ENCODE measurements around the gene TTLL13.
"Not testable (repeated sequence)": the region's sequence is repeated elsewhere in the genome, so short reads cannot be mapped to it uniquely, and the experiment has no call there.

Gene TTLL13

DNA sequence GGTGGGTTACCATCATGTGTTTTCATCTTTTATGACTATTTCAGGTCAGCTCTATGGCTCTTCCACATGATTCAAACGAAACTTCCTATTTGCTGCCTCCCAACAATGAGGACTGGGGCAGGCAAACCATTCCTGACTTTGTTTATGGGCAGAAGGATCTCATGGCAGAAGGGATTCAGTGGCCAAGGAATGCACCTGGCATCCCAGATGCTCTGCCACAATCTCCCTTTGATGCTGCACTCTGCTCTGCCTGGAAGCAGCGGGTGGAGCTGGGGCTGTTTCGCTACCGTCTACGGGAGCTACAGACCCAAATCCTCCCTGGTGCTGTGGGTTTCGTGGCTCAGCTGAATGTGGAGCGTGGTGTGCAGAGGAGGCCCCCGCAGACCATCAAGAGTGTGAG, 8.5 kb upstream of the TTLL13 start:
- DNase-seq: no peak

DNA sequence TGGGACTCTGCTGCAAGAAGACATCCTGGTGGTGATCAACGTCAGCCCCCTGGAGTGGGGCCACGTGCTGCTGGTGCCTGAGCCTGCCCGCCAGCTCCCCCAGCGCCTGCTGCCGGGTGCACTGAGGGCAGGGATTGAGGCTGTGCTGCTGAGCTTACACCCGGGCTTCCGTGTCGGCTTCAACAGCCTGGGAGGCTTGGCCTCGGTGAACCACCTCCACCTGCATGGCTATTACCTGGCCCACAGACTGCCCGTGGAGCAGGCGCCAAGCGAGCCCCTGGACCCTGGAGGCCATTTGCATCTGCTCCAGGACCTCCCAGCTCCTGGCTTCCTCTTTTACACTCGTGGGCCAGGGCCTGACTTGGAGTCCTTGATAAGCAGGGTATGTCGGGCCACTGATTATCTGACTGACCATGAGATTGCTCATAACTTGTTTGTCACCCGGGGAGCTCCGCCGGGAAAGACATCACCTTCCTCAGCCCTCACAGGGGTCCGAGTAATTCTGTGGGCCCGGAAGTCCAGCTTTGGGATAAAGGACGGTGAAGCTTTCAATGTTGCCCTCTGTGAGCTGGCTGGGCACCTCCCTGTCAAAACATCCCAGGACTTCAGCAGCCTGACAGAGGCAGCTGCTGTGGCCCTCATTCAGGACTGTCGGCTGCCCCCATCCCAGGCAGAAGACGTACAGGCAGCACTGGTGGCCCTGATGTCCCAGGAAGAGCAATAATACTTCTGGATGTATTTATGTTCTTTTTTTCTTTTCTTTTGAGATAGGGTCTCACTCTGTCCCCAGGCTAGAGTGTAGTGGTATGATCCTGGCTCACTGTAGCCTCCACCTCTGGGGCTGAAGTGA, 7.8 kb upstream of the TTLL13 start:
- DNase-seq: no peak

DNA sequence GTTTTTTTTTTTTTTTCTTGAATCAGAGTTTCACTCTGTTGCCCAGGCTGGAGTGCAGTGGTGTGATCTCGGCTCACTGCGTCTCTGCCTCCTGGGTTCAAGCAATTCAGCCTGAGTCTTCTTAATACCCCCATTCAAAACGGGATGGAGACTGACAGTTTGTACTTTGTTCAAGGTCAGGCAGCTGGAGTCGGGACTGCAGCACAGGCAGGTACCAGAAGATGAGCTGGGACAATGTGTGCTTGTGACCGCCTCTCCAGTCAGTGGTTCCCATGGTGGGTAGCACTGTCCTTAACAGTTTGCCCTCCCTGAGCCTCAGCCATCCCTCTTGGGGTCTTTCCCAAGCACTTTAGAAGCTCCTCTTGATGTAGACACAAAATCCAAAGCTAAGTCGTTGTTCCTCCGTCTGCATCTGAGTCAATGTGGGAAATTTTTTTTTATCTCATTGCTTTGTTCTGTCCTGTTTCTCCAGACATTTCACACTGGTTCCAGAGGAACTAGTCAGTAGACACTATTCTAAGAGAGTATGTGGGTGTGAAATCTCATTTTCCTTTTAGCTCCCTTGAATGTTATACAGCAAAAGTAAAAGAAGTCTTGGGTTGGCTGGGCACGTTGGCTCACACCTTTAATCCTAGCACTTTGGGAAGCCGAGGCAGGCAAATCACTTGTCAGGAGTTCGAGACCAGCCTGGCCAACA, 5.3 kb upstream of the TTLL13 start:
- DNase-seq: no peak

DNA sequence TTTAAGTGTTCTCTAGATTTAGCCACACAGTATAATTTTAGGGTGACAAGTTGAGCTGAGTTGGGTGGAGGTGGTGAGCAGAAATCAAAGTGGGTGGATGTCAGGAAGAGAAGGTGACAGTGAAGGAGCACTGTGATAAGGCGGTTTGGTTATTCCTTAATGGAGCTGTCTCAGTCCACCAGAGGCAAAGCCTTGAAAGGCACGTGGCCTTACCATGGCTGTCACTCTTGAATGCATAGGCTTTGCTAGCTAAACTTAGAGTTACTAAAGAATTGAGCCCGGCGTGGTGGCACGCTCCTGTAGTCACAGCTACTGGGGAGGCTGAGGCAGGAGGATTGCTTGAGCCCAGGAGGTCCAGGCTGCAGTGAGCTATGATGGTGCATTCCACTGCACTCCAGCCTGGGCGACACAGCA, 560 bp upstream of the TTLL13 start:
- DNase-seq: no peak

DNA sequence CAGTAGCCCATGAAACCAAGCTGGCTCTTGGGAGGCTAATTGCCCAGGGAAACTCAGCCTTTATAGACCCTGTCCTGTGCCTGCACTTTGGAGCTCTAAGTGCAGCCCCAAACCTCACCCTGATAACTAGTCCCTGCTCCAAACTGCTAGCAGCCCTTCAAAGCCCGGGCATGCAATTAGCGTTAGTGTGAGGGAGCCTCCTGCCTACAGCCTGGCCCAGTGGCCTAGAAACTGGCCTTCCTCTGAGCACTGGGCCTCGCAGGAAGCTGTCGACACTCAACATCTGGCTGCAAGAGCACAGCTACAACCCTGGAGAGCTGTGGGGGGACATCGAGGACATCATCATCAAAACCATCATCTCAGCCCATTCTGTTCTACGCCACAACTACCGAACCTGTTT, 8.4 kb downstream of the TTLL13 start:
- DNase-seq: no peak

DNA sequence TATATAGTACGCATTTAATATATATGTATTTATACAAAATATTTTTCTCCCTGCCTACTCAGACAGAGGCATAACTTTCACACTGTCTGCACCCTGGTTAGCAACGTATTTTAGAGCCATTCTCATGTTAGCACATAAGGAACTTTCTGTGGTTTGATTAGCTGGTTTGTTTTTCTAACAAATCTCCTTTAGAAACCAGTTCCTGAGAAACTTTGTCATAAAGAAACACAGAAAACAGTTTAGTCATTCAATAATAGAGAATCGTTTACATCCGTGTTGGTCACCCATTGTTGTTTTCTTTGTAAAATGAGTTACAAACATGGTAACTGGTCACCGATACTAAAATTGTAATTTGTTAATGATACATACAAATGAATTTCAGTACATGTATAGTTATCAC, 10.2 kb downstream of the TTLL13 start:
- DNase-seq: no peak

DNA sequence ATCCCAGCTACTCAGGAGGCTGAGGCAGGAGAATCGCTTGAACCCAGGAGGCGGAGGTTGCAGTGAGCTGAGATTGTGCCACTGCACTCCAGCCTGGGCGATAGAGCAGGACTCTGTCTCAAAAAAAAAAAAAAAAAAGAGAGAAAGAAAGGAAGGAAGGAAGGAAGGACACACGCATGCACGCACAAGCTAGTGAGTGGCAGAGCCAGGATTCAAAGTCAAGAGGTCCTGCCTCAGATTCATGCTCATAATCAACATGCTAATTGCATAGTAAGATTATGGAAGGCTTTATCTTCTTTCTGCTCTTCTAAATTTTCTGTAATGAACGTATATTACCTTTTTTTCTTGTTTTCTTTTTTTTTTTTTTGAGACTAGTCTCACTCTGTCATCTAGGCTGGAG, 11.4 kb downstream of the TTLL13 start:
- not testable (repeated sequence) for DNase-seq

DNA sequence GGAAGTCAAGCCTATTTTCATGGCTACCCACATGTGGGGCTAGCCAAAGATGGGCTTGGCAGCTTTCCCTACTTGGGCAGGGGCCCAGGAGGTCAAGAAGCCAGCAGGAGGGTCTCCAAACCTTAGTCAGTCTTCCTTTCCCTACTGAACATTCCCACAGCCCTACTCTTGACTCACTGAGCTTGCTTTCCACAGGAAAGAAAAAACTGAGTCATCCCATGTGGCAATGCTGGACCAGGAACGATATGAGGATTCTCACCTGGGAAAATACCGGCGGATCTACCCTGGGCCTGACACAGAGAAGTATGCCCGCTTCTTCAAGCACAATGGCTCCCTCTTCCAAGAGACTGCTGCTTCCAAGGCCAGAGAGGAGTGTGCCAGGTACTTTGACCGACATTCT, 12.5 kb downstream of the TTLL13 start:
- no peak for DNase-seq

DNA sequence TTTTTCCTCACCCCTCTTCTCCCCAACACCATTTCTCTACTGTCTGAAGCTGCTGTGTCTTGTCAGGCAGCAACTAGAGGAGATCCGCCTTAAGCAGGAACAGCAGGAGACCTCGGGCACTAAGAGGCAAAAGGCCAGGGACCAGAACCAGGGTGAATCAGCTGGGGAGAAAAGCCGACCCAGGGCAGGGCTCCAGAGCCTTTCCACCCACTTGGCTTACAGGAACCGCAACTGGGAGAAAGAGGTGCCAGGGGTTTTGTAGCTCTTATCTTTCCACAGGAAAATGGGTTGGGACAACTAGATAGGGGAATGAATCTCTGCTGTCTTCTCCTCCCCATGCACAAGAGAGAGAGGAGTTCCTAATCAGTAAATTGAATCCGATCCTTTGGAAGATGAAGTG, 13.1 kb downstream of the TTLL13 start:
- DNase-seq: no peak

DNA sequence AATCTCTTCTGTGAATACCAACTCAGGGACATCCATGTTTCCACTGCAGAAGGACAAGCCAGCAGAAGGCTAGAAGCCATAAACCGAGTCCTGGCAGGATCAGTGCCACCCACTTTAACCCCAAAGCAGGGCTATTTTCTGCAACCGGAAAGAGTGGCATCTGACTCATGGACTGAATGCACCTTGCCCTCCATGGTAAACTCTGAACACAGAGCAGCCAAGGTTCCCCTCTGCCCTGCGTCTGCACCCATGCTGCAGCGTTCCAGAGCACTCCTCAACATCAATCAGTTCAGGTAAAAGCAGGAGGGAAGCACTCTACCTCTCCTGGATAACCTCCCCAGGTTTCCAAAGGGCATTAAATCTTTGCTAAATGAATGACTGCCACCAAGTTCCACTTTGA, 15.3 kb downstream of the TTLL13 start:
- DNase-seq: no peak

DNA sequence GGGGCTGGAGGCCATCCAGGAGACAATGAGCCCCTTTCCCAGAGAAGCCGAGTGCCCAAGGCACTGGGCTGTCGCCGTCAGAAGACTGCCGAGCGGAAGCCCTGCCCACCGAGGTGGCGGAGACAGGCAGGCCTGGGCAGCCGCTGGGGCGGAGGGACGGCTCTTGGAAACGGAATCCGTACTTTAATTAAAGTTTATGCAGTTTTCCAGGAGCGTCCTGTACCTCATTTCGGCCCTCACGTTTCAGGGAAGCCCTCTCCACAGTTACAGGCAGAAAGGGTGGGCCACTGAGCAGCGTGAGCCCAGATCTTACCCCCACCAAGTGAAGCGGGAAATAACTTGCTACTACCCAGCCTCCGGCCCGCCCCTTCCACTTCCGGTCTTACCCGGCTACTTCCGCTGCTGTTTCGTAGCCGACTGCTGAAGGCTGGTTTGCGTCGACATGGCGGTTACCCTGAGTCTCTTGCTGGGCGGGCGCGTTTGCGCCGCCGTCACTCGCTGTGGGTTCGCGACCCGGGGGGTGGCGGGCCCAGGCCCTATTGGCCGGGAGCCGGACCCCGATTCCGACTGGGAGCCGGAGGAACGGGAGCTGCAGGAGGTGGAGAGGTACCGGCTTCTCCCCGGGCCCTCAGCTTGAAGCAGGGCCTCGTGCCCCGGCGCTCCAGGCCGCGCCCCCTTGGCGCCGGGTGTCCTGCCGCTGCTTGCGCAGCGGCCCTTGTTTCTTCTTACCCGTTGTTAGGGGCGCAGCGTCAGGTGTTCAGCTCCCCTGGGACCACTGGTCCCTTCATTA, 16.1 kb downstream of the TTLL13 start, which contains the start of gene NGRN:
TSS of gene NGRN (plus strand) at position 402 of the 790 bp plus-strand sequence. CDS start at position 443, 41 bp downstream.
- DNase-seq: peak; percentile 82

DNA sequence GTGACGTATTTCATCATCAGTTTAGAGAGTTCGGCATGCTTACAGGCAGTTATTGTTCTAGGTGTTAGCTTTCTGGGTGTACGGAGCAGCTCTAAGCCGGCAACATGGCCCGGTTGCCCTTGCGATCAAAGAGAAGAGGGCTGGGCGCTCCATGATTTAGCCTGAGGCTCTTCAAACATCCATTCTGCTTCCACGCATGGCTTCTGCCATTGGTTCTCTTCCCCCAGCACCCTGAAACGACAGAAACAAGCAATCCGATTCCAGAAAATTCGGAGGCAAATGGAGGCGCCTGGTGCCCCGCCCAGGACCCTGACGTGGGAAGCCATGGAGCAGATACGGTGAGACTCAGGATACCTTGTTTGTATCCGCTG, 16.7 kb downstream of the TTLL13 start:
- peak; percentile 42 for DNase-seq

DNA sequence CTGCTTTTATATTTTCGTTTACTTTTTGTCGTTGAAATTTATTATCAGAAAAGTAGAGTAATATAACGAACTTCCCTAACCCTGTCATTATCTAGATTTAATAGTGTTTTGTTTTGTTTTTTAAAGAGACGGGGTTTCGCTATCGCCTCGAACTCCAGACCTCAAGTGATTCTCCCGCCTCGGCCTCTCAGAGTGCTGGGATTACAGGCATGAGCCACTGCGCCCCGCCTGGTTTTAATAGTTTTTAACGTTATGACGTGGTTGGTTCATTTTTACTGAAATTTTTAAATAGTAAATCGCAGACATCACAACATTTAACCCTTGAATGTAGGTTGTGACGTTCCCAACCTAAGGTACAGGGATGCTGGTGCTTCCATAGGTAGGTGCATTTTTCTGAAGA, 17.1 kb downstream of the TTLL13 start:
- DNase-seq: peak; percentile 8

DNA sequence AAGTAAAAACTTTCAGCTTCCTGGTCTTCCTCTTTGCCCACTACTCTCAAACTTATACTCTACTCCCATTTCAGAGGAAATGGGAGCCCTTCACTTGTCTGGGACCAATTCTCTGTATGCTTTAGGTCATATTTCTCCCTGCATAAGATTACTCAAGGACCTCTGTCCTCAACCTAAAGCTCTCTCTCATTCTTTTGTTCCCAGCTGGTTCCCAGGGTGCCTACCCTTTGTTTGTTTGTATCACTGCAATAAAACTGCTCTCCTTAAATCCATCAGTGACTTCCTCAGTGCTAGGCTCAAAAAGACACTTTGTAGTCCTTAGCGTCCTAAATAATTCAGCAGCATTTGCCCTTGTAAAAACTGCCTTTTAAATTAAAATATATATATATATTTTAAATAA, 19.1 kb downstream of the TTLL13 start:
- no peak for DNase-seq

DNA sequence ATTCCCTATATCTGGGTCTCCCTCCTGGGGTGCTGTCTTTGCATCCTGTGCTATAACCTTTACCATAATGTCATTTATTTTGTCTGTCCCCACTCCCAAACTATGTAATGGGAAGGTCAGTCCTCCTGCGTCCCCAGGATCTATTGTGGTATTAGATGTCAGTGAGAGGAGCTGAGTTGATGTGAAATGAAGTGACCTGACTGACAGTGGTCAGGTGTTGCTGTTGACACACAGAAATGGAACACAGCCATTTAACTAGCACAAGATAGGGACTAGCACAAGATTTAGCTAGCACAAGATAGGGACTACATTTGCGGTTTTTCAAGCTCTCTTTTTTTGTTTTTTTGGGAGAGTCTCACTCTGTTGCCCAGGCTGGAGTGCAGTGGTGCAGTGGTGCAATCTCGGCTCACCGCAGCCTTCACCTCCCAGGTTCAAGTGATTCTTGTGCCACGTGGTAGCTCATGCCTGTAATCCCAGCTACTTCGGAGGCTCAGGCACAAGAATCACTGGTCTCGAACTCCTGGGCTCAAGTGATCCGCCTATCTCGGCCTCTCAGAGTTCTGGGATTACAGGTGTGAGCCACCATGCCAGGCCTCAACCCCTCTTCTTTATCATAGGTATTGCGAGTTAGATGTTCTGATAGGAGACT, 21.3 kb downstream of the TTLL13 start:
- DNase-seq: no peak

DNA sequence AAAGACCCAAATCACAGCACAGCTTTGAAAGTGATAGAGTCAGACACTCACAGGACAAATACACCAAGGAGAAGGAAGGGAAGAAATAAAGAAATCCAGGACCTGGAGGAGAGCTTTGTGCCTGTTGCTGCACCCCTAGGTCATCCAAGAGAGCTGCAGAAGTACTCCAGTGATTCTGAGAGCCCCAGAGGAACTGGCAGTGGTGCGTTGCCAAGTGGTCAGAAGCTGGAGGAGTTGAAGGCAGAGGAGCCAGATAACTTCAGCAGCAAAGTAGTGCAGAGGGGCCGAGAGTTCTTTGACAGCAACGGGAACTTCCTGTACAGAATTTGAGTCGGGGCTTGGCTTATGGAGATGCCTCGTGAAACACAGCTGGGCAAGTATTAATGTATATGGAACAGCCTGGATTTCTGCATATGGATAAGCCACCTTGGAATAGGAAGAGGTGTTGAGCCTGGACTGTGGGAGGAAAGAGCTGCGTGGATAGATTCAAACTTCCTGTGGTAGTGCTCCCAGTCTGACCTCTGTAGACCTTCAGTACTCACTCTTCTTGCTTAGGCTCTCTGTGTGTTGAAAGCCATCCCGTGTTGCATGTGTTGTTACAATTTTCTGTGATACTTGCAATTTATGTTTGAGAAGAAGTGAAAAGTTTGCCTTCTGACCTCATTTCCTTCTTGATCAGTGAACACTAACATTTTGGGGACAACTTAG, 22.3 kb downstream of the TTLL13 start:
- no peak for DNase-seq

DNA sequence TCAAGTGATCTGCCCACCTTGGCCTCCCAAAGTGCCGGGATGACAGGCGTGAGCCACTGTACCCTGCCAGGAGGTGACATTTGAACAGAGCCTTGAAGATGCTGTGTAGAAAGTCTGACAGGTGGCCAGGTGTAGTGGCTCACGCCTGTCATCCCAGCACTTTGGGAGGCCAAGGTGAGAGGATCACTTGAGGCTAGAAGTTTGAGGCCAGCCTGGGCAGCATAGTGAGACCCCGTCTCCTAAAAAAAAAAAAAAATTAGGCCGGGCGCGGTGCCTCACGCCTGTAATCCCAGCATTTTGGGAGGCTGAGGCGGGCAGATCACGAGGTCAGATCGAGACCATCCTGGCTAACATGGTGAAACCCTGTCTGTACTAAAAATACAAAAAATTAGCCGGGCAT, 29.1 kb downstream of the TTLL13 start:
- DNase-seq: not testable (repeated sequence)

DNA sequence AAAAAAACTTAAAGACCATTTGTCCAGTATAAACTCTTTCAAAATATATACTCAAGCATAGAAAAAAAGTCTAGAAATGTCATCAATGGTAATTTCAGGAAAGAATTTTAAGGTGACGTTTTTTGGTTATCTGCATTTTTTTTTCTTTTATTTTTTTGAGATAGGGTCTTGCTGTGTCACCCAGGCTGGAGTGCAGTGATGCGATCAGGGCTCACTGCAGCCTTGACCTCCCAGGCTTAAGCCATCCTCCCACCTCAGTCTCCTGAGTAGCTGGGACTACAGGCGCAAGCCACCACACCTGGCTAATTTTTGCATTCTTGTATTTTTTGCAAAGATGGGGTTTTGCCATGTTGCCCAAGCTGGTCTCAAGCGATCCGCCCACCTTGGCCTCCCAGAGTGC, 31.4 kb downstream of the TTLL13 start:
- not testable (repeated sequence) for DNase-seq

DNA sequence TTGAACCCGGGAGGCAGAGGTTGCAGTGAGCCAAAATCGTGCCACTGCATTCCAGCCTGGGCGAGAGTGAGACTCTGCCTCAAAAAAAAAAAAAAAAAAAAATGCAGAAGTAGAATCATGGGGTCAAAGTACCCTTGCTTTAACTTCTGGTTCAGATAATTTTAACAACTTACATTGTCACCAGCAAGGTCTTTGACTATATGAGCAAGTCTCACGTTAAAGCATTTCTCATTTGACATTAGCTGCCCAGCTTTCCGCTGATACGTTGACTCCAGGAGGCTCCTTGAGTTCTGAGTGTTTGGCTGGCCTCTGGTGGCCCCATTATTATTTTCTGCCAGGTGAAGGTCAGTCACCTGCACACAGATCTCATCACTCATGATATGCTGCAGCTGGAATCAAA, 32.3 kb downstream of the TTLL13 start:
- DNase-seq: not testable (repeated sequence)

DNA sequence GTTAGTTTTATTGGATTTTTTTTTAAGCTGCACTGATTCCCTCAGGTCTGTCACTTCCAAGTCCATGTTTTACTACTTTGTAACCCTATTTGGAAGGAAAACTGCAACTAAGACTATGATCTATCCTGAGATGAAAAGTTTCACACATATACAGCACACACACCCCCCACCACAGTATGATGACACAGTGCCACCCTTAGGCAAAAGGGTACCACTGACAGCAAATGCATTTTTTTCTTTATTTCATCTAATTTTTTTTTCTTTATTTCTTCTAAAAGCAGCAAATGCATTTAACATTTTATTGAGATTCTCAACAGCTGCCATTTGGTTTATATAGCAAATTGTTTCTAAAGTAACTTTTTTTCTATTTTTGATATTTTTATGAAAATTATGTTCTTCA, 37.3 kb downstream of the TTLL13 start:
- DNase-seq: no peak

DNA sequence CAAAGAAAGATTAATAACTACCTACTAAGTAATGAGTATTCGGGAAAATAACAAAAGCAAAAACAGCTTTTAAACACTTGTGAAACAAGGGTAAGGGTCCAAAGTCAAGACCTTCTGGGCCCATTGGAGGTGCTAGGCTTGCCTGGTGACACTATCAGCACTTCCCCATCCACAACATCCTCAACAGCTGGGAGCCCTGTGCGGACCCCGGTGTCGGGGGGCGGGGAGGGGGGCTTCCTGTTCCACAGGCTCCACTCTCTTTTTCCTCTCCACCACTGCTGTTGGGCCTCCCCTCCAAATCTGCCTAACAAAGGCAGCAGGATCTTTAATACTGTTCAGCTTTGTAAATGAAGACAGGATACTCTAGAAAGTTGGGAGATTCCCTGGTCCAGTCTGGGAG, 37.7 kb downstream of the TTLL13 start:
- no peak for DNase-seq

DNA sequence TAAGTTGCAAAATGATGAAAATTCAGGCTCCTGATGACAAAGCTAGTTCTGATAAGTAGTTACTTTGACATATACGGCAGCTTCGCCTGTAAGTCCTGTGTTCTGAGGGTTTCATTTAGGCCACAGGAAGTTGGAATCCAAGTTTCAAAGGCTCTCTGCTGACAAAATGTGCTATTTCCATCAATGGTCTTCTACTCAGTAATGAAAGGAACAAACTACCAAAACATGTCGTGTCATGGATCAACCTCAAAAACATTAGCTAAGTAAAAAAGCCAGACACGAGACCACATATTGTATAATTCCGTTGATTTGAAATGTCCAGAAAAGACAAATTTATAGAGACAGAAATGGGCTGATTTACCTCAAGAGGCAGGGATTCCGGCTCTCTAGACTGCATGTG, 38.6 kb downstream of the TTLL13 start:
- no peak for DNase-seq

Measured in COR-L47 (cell line).